H1 (cell line): ENCODE measurements around the gene OR6T1. TPM values are rescaled to one million over a fixed set of nuclear protein-coding genes. Genes with fewer than 3 reads are reported as not detected.

Source experiments
- CTCF ChIA-PET: fragments of 300-600 bp; sonication (Branson Sonifier 250); formaldehyde crosslinking; loops from one replicate; lab custom pipeline; 2021; ENCODE audit not compliant: partially characterized antibody; lab: Charles Lee
- POLR2A ChIA-PET: fragments of 300-600 bp; sonication (Branson Sonifier 250); formaldehyde crosslinking; loops from one replicate; lab custom pipeline; 2021; ENCODE audit warnings: inconsistent platforms; ENCODE audit not compliant: partially characterized antibody; lab: Charles Lee
- DNase-seq, 2 experiments: peaks; one replicate each; pipeline versions ENCODE4 v3.0.0 to v3.0.0-alpha.2; 2010 to 2022; ENCODE audit warnings: low spot score in 2 of 2, low read depth in 1 of 2, mixed read lengths in 1 of 2
- FAIRE-seq: peaks from 2 replicates; lab custom pipeline; 2011; peaks lifted over from hg19 to GRCh38; lab: Jason Lieb, UNC
- H2AFZ ChIP-seq: 2 replicates; pipeline ENCODE4 v1.8.1; 2012; ENCODE audit warnings: low read length, inconsistent platforms
- H2AK5ac ChIP-seq: 2 replicates; pipeline ENCODE4 v1.6.1; 2013; ENCODE audit warnings: low read depth, low read length
- H2BK120ac ChIP-seq: replicated peaks from 2 replicates; pipeline ENCODE3; 2013; ENCODE audit warnings: low read depth, low read length, inconsistent platforms
- H2BK12ac ChIP-seq: 2 replicates; pipeline ENCODE4 v1.6.1; 2013; ENCODE audit warnings: low read depth, low read length
- H2BK15ac ChIP-seq: 2 replicates; pipeline ENCODE4 v1.6.1; 2013; ENCODE audit warnings: low read length
- H2BK20ac ChIP-seq: 2 replicates; pipeline ENCODE4 v1.6.1; 2013; ENCODE audit warnings: low read length
- H2BK5ac ChIP-seq: 2 replicates; pipeline ENCODE4 v1.6.1; 2013; ENCODE audit warnings: low read depth, low read length
- H3K14ac ChIP-seq: 2 replicates; pipeline ENCODE4 v1.6.1; 2013; ENCODE audit warnings: inconsistent platforms; ENCODE audit not compliant: insufficient read length
- H3K18ac ChIP-seq: 2 replicates; pipeline ENCODE4 v1.6.1; 2013; ENCODE audit warnings: low read length; ENCODE audit errors: extremely low read depth
- H3K23ac ChIP-seq: 2 replicates; pipeline ENCODE4 v1.6.1; 2013; ENCODE audit warnings: inconsistent platforms; ENCODE audit not compliant: insufficient read length
- H3K23me2 ChIP-seq: 2 replicates; pipeline ENCODE4 v1.6.1; 2013; ENCODE audit warnings: low read depth, low read length
- H3K27ac ChIP-seq: 2 replicates; pipeline ENCODE4 v1.6.1; 2011; ENCODE audit warnings: low read depth, low read length, inconsistent platforms
- H3K27me3 ChIP-seq, 4 experiments: replicated peaks in 1 of 4; 1 replicate in 1 of 4; 2 replicates in 3 of 4; pipeline versions ENCODE4 v1.6.1 to v1.8.1; 2011 to 2013; ENCODE audit warnings: low read length in 3 of 4, mild to moderate bottlenecking in 3 of 4, inconsistent platforms in 2 of 4, mixed read lengths in 2 of 4, moderate library complexity in 1 of 4; ENCODE audit not compliant: control insufficient read depth in 3 of 4, insufficient read depth in 3 of 4; ENCODE audit errors: extremely low read depth in 1 of 4
- H3K36me3 ChIP-seq, 4 experiments: 2 replicates each; pipeline versions ENCODE4 v1.6.1 to v1.8.1; 2011 to 2013; ENCODE audit warnings: mild to moderate bottlenecking in 4 of 4, low read length in 3 of 4, moderate library complexity in 2 of 4, control low read depth in 1 of 4, inconsistent platforms in 1 of 4; ENCODE audit not compliant: insufficient read depth in 4 of 4, control insufficient read depth in 2 of 4
- H3K4ac ChIP-seq: replicated peaks from 2 replicates; pipeline ENCODE3; 2013; ENCODE audit warnings: low read length, low read depth, mixed read lengths, inconsistent platforms; ENCODE audit not compliant: insufficient read length
- H3K4me1 ChIP-seq, 4 experiments: replicated peaks in 1 of 4; 1 replicate in 1 of 4; 2 replicates in 3 of 4; pipeline versions ENCODE4 v1.6.1 to v1.8.1; 2011 to 2013; ENCODE audit warnings: low read length in 3 of 4, inconsistent platforms in 2 of 4, mixed read lengths in 1 of 4; ENCODE audit not compliant: insufficient read depth in 4 of 4, control insufficient read depth in 3 of 4
- H3K4me2 ChIP-seq, 2 experiments: 2 replicates each; pipeline versions ENCODE4 v1.6.1 to v1.8.1; 2011 to 2013; ENCODE audit warnings: low read depth in 2 of 2, low read length in 2 of 2, control low read depth in 1 of 2, inconsistent platforms in 1 of 2, mild to moderate bottlenecking in 1 of 2; ENCODE audit not compliant: insufficient read depth in 1 of 2
- H3K4me3 ChIP-seq, 4 experiments: fragments of 200-600, 300-600 bp in 1 of 4; sonication (generic), shearing (Covaris generic), sonication (Bioruptor Twin) in 1 of 4; 2 replicates each; pipeline versions ENCODE4 v1.5.1 to v1.8.1; 2011 to 2016; ENCODE audit warnings: low read length in 4 of 4, low read depth in 3 of 4, control low read depth in 2 of 4, inconsistent platforms in 2 of 4, mild to moderate bottlenecking in 2 of 4, mixed read lengths in 1 of 4, moderate library complexity in 1 of 4; ENCODE audit not compliant: insufficient read depth in 2 of 4; ENCODE audit errors: extremely low read depth in 1 of 4
- H3K56ac ChIP-seq: replicated peaks from 2 replicates; pipeline ENCODE3; 2013; ENCODE audit warnings: low read depth, mild to moderate bottlenecking, mixed read lengths, low read length, inconsistent platforms; ENCODE audit not compliant: insufficient read length
- H3K79me1 ChIP-seq: 2 replicates; pipeline ENCODE4 v1.6.1; 2013; ENCODE audit warnings: low read depth, low read length, control low read depth
- H3K79me2 ChIP-seq, 2 experiments: 2 replicates each; pipeline versions ENCODE4 v1.6.1 to v1.8.1; 2012 to 2013; ENCODE audit warnings: low read length in 2 of 2, mild to moderate bottlenecking in 2 of 2, inconsistent platforms in 1 of 2; ENCODE audit not compliant: insufficient read depth in 2 of 2, control insufficient read depth in 1 of 2
- H3K9ac ChIP-seq, 4 experiments: replicated peaks in 1 of 4; 1 replicate in 1 of 4; 2 replicates in 3 of 4; pipeline versions ENCODE4 v1.6.1 to v1.8.1; 2011 to 2013; ENCODE audit warnings: low read depth in 3 of 4, low read length in 3 of 4, control low read depth in 2 of 4, mild to moderate bottlenecking in 2 of 4, moderate library complexity in 2 of 4, inconsistent platforms in 1 of 4; ENCODE audit errors: extremely low read depth in 1 of 4
- H3K9me3 ChIP-seq, 2 experiments: 2 replicates each; pipeline versions ENCODE4 v1.6.1 to v1.8.1; 2012 to 2013; ENCODE audit warnings: mild to moderate bottlenecking in 2 of 2, moderate library complexity in 2 of 2, control low read depth in 1 of 2, inconsistent platforms in 1 of 2, low read depth in 1 of 2, low read length in 1 of 2, mixed read lengths in 1 of 2; ENCODE audit not compliant: insufficient read depth in 2 of 2
- H4K20me1 ChIP-seq, 2 experiments: replicated peaks in 1 of 2; 2 replicates each; pipeline versions ENCODE3 to v1.8.1; 2011 to 2013; ENCODE audit warnings: inconsistent platforms in 2 of 2, low read length in 2 of 2, mild to moderate bottlenecking in 1 of 2; ENCODE audit not compliant: insufficient read depth in 2 of 2, control insufficient read depth in 1 of 2
- H4K5ac ChIP-seq: 2 replicates; pipeline ENCODE4 v1.6.1; 2013; ENCODE audit warnings: low read length, low read depth, mixed read lengths, inconsistent platforms; ENCODE audit not compliant: insufficient read length
- H4K8ac ChIP-seq: 2 replicates; pipeline ENCODE4 v1.8.0; 2013; ENCODE audit warnings: mild to moderate bottlenecking, moderate library complexity, low read length, inconsistent platforms; ENCODE audit not compliant: insufficient read depth; ENCODE audit errors: extremely low read depth
- H4K91ac ChIP-seq: replicated peaks from 2 replicates; pipeline ENCODE3; 2013; ENCODE audit warnings: low read length, mixed read lengths, inconsistent platforms; ENCODE audit not compliant: insufficient read length
- ASH2L ChIP-seq: fragments of 200-600, 300-600 bp; sonication (generic); IDR thresholded peaks from one replicate; pipeline ENCODE4 v1.7.1; 2017; ENCODE audit warnings: low read length
- ATF3 ChIP-seq: IDR thresholded peaks from 2 replicates; pipeline ENCODE4 v1.6.1; 2011; ENCODE audit warnings: low read depth, mild to moderate bottlenecking, low read length; ENCODE audit not compliant: insufficient read depth
- BACH1 ChIP-seq: IDR thresholded peaks from 2 replicates; pipeline ENCODE4 v1.6.1; 2012; ENCODE audit warnings: low read length, improper control_type of control experiment
- EGR1 ChIP-seq: IDR thresholded peaks from 2 replicates; pipeline ENCODE4 v1.6.1; 2011; ENCODE audit warnings: low read depth, low read length, borderline replicate concordance
- EZH2 ChIP-seq: fragments of 200-600 bp; sonication (generic); IDR thresholded peaks from 2 replicates; pipeline ENCODE4 v1.7.1; 2012; ENCODE audit warnings: low read depth, mild to moderate bottlenecking, moderate library complexity, low read length, inconsistent platforms; ENCODE audit not compliant: severe bottlenecking
- GABPA ChIP-seq: IDR thresholded peaks from 2 replicates; pipeline ENCODE4 v1.6.1; 2011; ENCODE audit warnings: mild to moderate bottlenecking, low read length, moderate library complexity, borderline replicate concordance; ENCODE audit not compliant: insufficient read depth
- JUN ChIP-seq: IDR thresholded peaks from 2 replicates; pipeline ENCODE4 v1.6.1; 2011; ENCODE audit warnings: low read depth, mild to moderate bottlenecking, improper control_type of control experiment, low read length
- NRF1 ChIP-seq: IDR thresholded peaks from 2 replicates; pipeline ENCODE4 v1.6.1; 2011; ENCODE audit warnings: mild to moderate bottlenecking, low read depth, low read length, improper control_type of control experiment
- RAD21 ChIP-seq, 2 experiments: IDR thresholded peaks in 1 of 2; conservative IDR thresholded peaks in 1 of 2; 2 replicates each; pipeline ENCODE4 v1.6.1; 2011; ENCODE audit warnings: low read depth in 2 of 2, low read length in 2 of 2, improper control_type of control experiment in 1 of 2, inconsistent platforms in 1 of 2, mild to moderate bottlenecking in 1 of 2, moderate library complexity in 1 of 2
- RNF2 ChIP-seq: fragments of 200-900, 300-1000 bp; sonication (generic); IDR thresholded peaks from 2 replicates; pipeline ENCODE4 v1.7.1; 2016; ENCODE audit warnings: borderline replicate concordance, low read depth, mild to moderate bottlenecking, antibody characterized with exemption, low read length; ENCODE audit not compliant: poor library complexity, severe bottlenecking; ENCODE audit errors: missing control alignments
- SIN3A ChIP-seq, 2 experiments: IDR thresholded peaks in 1 of 2; conservative IDR thresholded peaks in 1 of 2; 2 replicates each; pipeline ENCODE4 v1.6.1; 2011 to 2012; ENCODE audit warnings: low read length in 2 of 2, improper control_type of control experiment in 1 of 2, low read depth in 1 of 2, mild to moderate bottlenecking in 1 of 2
- TAF7 ChIP-seq: optimal IDR thresholded peaks from 2 replicates; pipeline ENCODE3; 2011; ENCODE audit warnings: low read depth, mild to moderate bottlenecking, inconsistent platforms, low read length, moderate library complexity, borderline replicate concordance
- WGBS, 2 experiments: shearing (Covaris generic) in 1 of 2; methylation state at CpG; one replicate each; pipeline versions ENCODE4 v1.1.6 to v1.1.7; 2013 to 2015; ENCODE audit warnings: low lambda C conversion rate in 2 of 2, mixed read lengths in 2 of 2, inconsistent platforms in 1 of 2, low coverage in 1 of 2, missing lambda C conversion rate in 1 of 2; ENCODE audit not compliant: insufficient replicate concordance in 2 of 2, insufficient coverage in 1 of 2, insufficient read length in 1 of 2; ENCODE audit errors: extremely low coverage in 1 of 2, missing lambda C conversion rate in 1 of 2; 5-methylcytosine and 5-hydroxymethylcytosine counted together
- polyA plus RNA-seq, 7 experiments: library from polyadenylated mRNA; depleted of rRNA in 3 of 7; stranded (reverse) in 5 of 7; unstranded in 2 of 7; fragments of >200 nt in 5 of 7; fragments of 200-250 nt in 2 of 7; gene quantifications; 1 replicate in 5 of 7; 2 replicates in 1 of 7; 4 replicates in 1 of 7; pipeline versions ENCODE4 v1.2.1 to v1.2.3, GENCODE V29; 2011 to 2013; ENCODE audit warnings: missing spikeins in 2 of 7, mixed read lengths in 2 of 7
- total RNA-seq: library from RNA; stranded (reverse); fragmentation: NEBNext Ultra II Directional; extraction: Animal tissue kit (Norgen Biotek cat#: 25700); gene quantifications from 2 replicates; pipeline ENCODE4 v1.2.1, GENCODE V29; 2021

Gene OR6T1
- total and polyA plus RNA-seq, 2 of the 8 experiments (the other 6 are each of a cell fraction or from before 2014, with no cell fraction given): not detected

GRCh38 chr11:123905826-123906225, 37.8 kb downstream of the OR6T1 start:
- no peak overlapping the region for H3K14ac ChIP-seq
- H2BK12ac ChIP-seq: no peak overlapping the region
- 83% methylated on average over 3 of the region's 3 CpGs; no CpG with 5 or more reads in 1 of the 2 experiments for WGBS, 2 experiments
- ChIA-PET POLR2A (no interaction called here), CTCF (interaction anchor here (1.3 kb wide), 1 partner anchor 218 kb away, joined by 3 read pairs; no protein-coding TSS in a partner anchor)
- no peak overlapping the region for H4K91ac ChIP-seq
- no peaks in the 10 kb centered on the region for H3K79me2 ChIP-seq
- no peak overlapping the region for H2BK5ac ChIP-seq
- peak overlapping the region; percentile 67; the same call in 1 of the 2 replicates for H2AFZ ChIP-seq
- H3K4me3 ChIP-seq: no peak overlapping the region
- FAIRE-seq (no peak), DNase-seq (no peak)
- H4K20me1 ChIP-seq: no peaks in the 10 kb centered on the region
- H3K9me3 ChIP-seq: no peaks in the 10 kb centered on the region
- no peak overlapping the region for H3K4ac ChIP-seq
- H3K79me1 ChIP-seq: no peaks in the 10 kb centered on the region
- no peak overlapping the region for H2BK120ac ChIP-seq
- no peak overlapping the region for H3K56ac ChIP-seq
- no peak overlapping the region for H2BK20ac ChIP-seq
- H4K8ac ChIP-seq: no peak overlapping the region
- H3K27me3 ChIP-seq: no peaks in the 10 kb centered on the region
- H2BK15ac ChIP-seq: no peak overlapping the region
- H3K23me2 ChIP-seq: no peaks in the 10 kb centered on the region
- H3K18ac ChIP-seq: no peak overlapping the region
- H3K36me3 ChIP-seq: no peaks in the 10 kb centered on the region
- H3K23ac ChIP-seq: no peak overlapping the region
- H2AK5ac ChIP-seq: no peak overlapping the region
- no peak overlapping the region for H4K5ac ChIP-seq
- no peak overlapping the region for H3K9ac ChIP-seq
- peaks cover 0 to 3% (median 0%) of the 10 kb centered on the region in 4 experiments; a peak in 2 of 7 replicates for H3K4me1 ChIP-seq
- no peak overlapping the region for H3K4me2 ChIP-seq
- no peak overlapping the region for H3K27ac ChIP-seq
- TF ChIP-seq NRF1 (no peak), SIN3A (conservative IDR thresholded peaks at IDR 0.05 in 1 of 2, IDR thresholded peaks at IDR 0.05 in 1 of 2; ENCODE audit: low read depth in 1 of 2, low read length in 2 of 2) (no peak), RAD21 (IDR thresholded peaks at IDR 0.05 in 1 of 2, conservative IDR thresholded peaks at IDR 0.05 in 1 of 2; ENCODE audit: low read depth in 2 of 2, low read length in 2 of 2) (no peak), EZH2 (no peak), TAF7 (no peak), ASH2L (no peak), GABPA (no peak), EGR1 (no peak), ATF3 (no peak), RNF2 (no peak), BACH1 (no peak), JUN (no peak)
